Measurements from ENCODE around the gene UPK1A. TPM values are rescaled to one million over a fixed set of nuclear protein-coding genes. Genes with fewer than 3 reads are reported as not detected.

UPK1A gene
- total RNA-seq, 1 experiment from 2014 or later: 0.69 TPM

DNA sequence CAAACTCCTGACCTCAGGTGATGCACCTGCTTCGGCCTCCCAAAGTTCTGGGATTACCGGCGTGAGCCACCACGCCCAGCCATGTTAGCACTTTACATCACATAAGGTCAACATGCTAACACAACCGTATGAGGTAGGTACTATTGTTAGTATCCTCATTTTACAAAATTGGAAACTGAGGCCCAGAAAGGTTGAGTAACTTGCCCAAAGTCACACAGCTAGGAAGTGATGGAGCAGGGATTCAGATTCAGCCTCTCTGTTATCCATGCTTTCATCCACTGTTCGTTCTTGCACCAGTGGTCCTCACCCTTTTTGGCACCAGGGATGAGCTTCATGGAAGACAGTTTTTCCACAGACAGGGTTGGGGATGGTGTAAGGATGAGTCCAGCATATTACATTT is 9.6 kb upstream of the UPK1A start:
- Histone ChIP-seq H3K79me2 (ENCODE audit: insufficient read depth, low read length) (peaks cover 19% of the 10 kb centered on the region; the same call in 1 of the 2 replicates), H3K9me2 (ENCODE audit: insufficient read depth) (no peaks in the 10 kb centered on the region), H3K36me3 (ENCODE audit: control insufficient read depth in 1 of 2, insufficient read depth in 2 of 2, low read length in 2 of 2) (peaks cover 20 to 22% of the 10 kb centered on the region in 2 experiments), H3K27ac (ENCODE audit: low read depth, low read length) (no peak overlapping the region), H3K9me3 (ENCODE audit: control insufficient read depth in 1 of 2, insufficient read depth in 1 of 2, low read depth in 1 of 2, low read length in 2 of 2) (no peaks in the 10 kb centered on the region), H3K4me1 (ENCODE audit: control insufficient read depth in 1 of 2, insufficient read depth in 2 of 2, low read length in 2 of 2) (no peaks in the 10 kb centered on the region), H3K4me2 (ENCODE audit: low read length) (no peak overlapping the region), H3K27me3 (ENCODE audit: insufficient read depth, low read length) (no peaks in the 10 kb centered on the region), H3K4me3 (replicated peaks in 1 of 2; ENCODE audit: low read depth in 1 of 2, low read length in 2 of 2) (no peak overlapping the region), H2AFZ (ENCODE audit: low read depth, low read length, poor library complexity, severe bottlenecking) (no peak overlapping the region), H3K9ac (ENCODE audit: low read length) (no peak overlapping the region), H4K20me1 (ENCODE audit: insufficient read depth) (no peaks in the 10 kb centered on the region)
- ChIA-PET CTCF (no interaction called here), POLR2A (interaction anchor here (2.5 kb wide), 1 partner anchor 9 kb away, joined by 8 read pairs; the partner anchor contains the start of gene COX6B1), RAD21 (ENCODE audit: low non-redundant PET in 1 of 2, low total read pairs in 2 of 2, uncharacterized antibody in 2 of 2, unreplicated experiment in 2 of 2) (no interaction called here)
- TF ChIP-seq ZFX (IDR thresholded peaks at IDR 0.05): no peak
- TF ChIP-seq, protein P1, sequence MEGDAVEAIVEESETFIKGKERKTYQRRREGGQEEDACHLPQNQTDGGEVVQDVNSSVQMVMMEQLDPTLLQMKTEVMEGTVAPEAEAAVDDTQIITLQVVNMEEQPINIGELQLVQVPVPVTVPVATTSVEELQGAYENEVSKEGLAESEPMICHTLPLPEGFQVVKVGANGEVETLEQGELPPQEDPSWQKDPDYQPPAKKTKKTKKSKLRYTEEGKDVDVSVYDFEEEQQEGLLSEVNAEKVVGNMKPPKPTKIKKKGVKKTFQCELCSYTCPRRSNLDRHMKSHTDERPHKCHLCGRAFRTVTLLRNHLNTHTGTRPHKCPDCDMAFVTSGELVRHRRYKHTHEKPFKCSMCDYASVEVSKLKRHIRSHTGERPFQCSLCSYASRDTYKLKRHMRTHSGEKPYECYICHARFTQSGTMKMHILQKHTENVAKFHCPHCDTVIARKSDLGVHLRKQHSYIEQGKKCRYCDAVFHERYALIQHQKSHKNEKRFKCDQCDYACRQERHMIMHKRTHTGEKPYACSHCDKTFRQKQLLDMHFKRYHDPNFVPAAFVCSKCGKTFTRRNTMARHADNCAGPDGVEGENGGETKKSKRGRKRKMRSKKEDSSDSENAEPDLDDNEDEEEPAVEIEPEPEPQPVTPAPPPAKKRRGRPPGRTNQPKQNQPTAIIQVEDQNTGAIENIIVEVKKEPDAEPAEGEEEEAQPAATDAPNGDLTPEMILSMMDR (IDR thresholded peaks at IDR 0.05 in 2 of 3, conservative IDR thresholded peaks at IDR 0.05 in 1 of 3; ENCODE audit: borderline replicate concordance in 1 of 3, insufficient read depth in 1 of 3, low read depth in 2 of 3, low read length in 2 of 3): no peak
- no peak for TF ChIP-seq FOSL1 (IDR thresholded peaks at IDR 0.05; ENCODE audit: low read depth)
- TF ChIP-seq, protein P2, sequence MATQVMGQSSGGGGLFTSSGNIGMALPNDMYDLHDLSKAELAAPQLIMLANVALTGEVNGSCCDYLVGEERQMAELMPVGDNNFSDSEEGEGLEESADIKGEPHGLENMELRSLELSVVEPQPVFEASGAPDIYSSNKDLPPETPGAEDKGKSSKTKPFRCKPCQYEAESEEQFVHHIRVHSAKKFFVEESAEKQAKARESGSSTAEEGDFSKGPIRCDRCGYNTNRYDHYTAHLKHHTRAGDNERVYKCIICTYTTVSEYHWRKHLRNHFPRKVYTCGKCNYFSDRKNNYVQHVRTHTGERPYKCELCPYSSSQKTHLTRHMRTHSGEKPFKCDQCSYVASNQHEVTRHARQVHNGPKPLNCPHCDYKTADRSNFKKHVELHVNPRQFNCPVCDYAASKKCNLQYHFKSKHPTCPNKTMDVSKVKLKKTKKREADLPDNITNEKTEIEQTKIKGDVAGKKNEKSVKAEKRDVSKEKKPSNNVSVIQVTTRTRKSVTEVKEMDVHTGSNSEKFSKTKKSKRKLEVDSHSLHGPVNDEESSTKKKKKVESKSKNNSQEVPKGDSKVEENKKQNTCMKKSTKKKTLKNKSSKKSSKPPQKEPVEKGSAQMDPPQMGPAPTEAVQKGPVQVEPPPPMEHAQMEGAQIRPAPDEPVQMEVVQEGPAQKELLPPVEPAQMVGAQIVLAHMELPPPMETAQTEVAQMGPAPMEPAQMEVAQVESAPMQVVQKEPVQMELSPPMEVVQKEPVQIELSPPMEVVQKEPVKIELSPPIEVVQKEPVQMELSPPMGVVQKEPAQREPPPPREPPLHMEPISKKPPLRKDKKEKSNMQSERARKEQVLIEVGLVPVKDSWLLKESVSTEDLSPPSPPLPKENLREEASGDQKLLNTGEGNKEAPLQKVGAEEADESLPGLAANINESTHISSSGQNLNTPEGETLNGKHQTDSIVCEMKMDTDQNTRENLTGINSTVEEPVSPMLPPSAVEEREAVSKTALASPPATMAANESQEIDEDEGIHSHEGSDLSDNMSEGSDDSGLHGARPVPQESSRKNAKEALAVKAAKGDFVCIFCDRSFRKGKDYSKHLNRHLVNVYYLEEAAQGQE (IDR thresholded peaks at IDR 0.05; ENCODE audit: low read depth): no peak
- no peak for TF ChIP-seq SRF (IDR thresholded peaks at IDR 0.05; ENCODE audit: low read depth)
- TF ChIP-seq, protein P3, sequence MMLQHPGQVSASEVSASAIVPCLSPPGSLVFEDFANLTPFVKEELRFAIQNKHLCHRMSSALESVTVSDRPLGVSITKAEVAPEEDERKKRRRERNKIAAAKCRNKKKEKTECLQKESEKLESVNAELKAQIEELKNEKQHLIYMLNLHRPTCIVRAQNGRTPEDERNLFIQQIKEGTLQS (IDR thresholded peaks at IDR 0.05): no peak
- no peak for TF ChIP-seq YY1 (IDR thresholded peaks at IDR 0.05; ENCODE audit: extremely low read depth, insufficient replicate concordance, low read depth, low read length)
- TF ChIP-seq POLR2A (IDR thresholded peaks at IDR 0.05; ENCODE audit: borderline replicate concordance, extremely low read depth, insufficient read depth, insufficient read length): no peak
- no peak for TF ChIP-seq RAD21 (IDR thresholded peaks at IDR 0.05; ENCODE audit: low read depth)
- TF ChIP-seq POLR2AphosphoS5 (IDR thresholded peaks at IDR 0.05; ENCODE audit: low read depth, low read length): no peak
- TF ChIP-seq CEBPB (IDR thresholded peaks at IDR 0.05; ENCODE audit: low read depth): no peak
- TF ChIP-seq TCF7L2 (IDR thresholded peaks at IDR 0.05; ENCODE audit: borderline replicate concordance, extremely low read depth, insufficient read depth, insufficient read length): no peak
- TF ChIP-seq JUND (IDR thresholded peaks at IDR 0.05): no peak
- TF ChIP-seq CBX3 (IDR thresholded peaks at IDR 0.05; ENCODE audit: low read depth): no peak
- no peak for TF ChIP-seq SP1 (IDR thresholded peaks at IDR 0.05; ENCODE audit: low read depth)
- TF ChIP-seq ELF1 (IDR thresholded peaks at IDR 0.05; ENCODE audit: borderline replicate concordance, low read depth): no peak
- TF ChIP-seq EZH2phosphoT487 (IDR thresholded peaks at IDR 0.05; ENCODE audit: borderline replicate concordance): no peak
- DNase-seq (ENCODE audit: low read depth, low spot score): no peak
- intact Hi-C loops (cut with micrococcal nuclease): no loop called here
- no peak for ATAC-seq
- BruUV-seq (replicated peaks): no TSS peak

Measured in HCT116 (cell line).